CD4-positive, alpha-beta T cell treated with Interleukin-15 for 1 hour (primary cell): ENCODE measurements around the gene DECR2.
"Not testable (repeated sequence)": the region's sequence is repeated elsewhere in the genome, so short reads cannot be mapped to it uniquely, and the experiment has no call there.

Experiments used
- DNase-seq: peaks from one replicate; pipeline ENCODE4 v3.0.0-alpha.2; 2020

Gene DECR2

GRCh38 chr16:367333-367903, 34.3 kb upstream of the DECR2 start:
- no peak for DNase-seq

- no peak for DNase-seq
These were observed 33.1 kb upstream of the DECR2 start for GRCh38 chr16:368388-369158.

GRCh38 chr16:369275-369865, 32.3 kb upstream of the DECR2 start:
- no peak for DNase-seq

GRCh38 chr16:369866-370436, 31.7 kb upstream of the DECR2 start:
- no peak for DNase-seq

GRCh38 chr16:370443-370842, 31.2 kb upstream of the DECR2 start, which contains the start of gene MRPL28:
Gene MRPL28, minus strand, starts transcription at chr16:370538. Its CDS starts 320 bp downstream, at chr16:370218.
- peak; percentile 94 for DNase-seq

GRCh38 chr16:370979-371514, 30.6 kb upstream of the DECR2 start:
- no peak for DNase-seq

GRCh38 chr16:371515-372301, 30.0 kb upstream of the DECR2 start:
- DNase-seq = no peak

- no peak for DNase-seq
These were observed 29.2 kb upstream of the DECR2 start for GRCh38 chr16:372302-372983.

- DNase-seq = no peak
These were observed 28.6 kb upstream of the DECR2 start for GRCh38 chr16:373020-373598.

- no peak for DNase-seq
These were observed 27.7 kb upstream of the DECR2 start for GRCh38 chr16:373848-374615.

GRCh38 chr16:374616-374926, 27.1 kb upstream of the DECR2 start:
- no peak for DNase-seq

- DNase-seq = no peak
These were observed 26.5 kb upstream of the DECR2 start for GRCh38 chr16:375212-375611.

GRCh38 chr16:375927-376816, 25.5 kb upstream of the DECR2 start:
- no peak for DNase-seq

- no peak for DNase-seq
These were observed 24.8 kb upstream of the DECR2 start for GRCh38 chr16:376817-377418.

GRCh38 chr16:377419-377951, 24.2 kb upstream of the DECR2 start:
- DNase-seq = no peak

GRCh38 chr16:378113-378820, 23.4 kb upstream of the DECR2 start:
- DNase-seq = not testable (repeated sequence)

- DNase-seq = no peak
These were observed 22.9 kb upstream of the DECR2 start for GRCh38 chr16:378821-379182.

GRCh38 chr16:379183-379960, 22.3 kb upstream of the DECR2 start:
- DNase-seq = no peak
